ENCODE results near the gene NPFFR1.

NPFFR1 gene

GRCh38 chr10:70283445-70284399 is at the start of gene NPFFR1:
Gene NPFFR1 (minus strand): TSS chr10:70284004. CDS start chr10:70283676, 328 bp downstream.
- DNase-seq = no peak

DNA sequence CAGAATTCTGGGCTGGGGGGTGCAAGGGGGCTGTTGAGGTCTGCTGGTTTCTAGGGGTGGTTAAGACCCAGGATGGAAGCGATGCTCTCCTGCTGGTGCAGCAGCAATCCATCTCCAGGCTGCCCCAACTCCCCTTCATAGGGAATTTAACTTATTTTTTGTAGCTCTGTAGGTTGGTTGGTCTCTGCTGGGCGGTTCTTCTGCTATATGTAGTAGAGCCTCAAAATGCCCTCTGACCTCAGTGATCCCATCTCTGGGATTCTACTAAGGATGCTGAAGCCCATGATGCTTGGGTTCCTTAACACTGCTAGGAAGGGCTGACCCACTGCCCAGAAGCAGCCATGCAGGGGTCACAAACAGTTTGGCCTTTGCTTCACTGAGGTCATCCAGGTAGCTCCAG is 49.5 kb upstream of the NPFFR1 start:
- DNase-seq = no peak

- DNase-seq = peak; percentile 29
Measured at GRCh38 chr10:70331486-70332268, 47.9 kb upstream of the NPFFR1 start.

GRCh38 chr10:70331160-70331485 is 47.3 kb upstream of the NPFFR1 start:
- DNase-seq = no peak

GRCh38 chr10:70330671-70331070 is 46.9 kb upstream of the NPFFR1 start:
- DNase-seq = no peak

GRCh38 chr10:70328967-70329366 is 45.2 kb upstream of the NPFFR1 start:
- DNase-seq = no peak

GRCh38 chr10:70328018-70328417 is 44.2 kb upstream of the NPFFR1 start:
- no peak for DNase-seq

- DNase-seq = no peak
Measured at GRCh38 chr10:70324951-70325781, 41.4 kb upstream of the NPFFR1 start.

GRCh38 chr10:70324339-70324861 is 40.6 kb upstream of the NPFFR1 start:
- DNase-seq = no peak

GRCh38 chr10:70323697-70324338 is 40.0 kb upstream of the NPFFR1 start:
- peak; percentile 5 for DNase-seq

DNA sequence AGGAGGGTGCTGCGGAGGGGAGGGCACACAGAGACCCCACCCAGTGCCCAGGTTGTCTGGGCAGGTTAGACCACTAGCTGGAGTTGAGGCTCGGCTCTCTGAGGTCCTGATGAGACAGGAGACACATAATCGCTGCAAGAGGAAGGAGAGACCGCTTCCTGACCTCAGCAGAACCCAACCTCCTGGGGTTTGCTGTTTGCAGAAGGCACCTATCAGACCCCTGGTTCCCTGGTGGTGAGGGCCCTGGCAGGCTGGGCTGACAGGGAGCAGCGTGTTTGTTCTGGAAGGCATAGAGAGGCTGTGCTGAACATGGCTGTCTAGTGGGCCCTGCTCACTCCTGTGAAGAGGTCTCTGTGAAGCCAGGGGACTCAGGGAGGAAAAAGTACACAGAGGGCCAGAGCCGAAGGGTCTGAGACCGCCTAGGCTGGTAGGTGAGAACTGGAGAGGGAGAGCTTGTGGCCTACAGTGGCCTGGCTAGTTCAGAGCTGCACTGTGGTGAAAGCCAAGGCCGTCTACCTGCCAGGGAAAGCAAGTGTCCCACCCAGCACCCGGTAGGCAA is 39.4 kb upstream of the NPFFR1 start:
- DNase-seq = no peak

DNA sequence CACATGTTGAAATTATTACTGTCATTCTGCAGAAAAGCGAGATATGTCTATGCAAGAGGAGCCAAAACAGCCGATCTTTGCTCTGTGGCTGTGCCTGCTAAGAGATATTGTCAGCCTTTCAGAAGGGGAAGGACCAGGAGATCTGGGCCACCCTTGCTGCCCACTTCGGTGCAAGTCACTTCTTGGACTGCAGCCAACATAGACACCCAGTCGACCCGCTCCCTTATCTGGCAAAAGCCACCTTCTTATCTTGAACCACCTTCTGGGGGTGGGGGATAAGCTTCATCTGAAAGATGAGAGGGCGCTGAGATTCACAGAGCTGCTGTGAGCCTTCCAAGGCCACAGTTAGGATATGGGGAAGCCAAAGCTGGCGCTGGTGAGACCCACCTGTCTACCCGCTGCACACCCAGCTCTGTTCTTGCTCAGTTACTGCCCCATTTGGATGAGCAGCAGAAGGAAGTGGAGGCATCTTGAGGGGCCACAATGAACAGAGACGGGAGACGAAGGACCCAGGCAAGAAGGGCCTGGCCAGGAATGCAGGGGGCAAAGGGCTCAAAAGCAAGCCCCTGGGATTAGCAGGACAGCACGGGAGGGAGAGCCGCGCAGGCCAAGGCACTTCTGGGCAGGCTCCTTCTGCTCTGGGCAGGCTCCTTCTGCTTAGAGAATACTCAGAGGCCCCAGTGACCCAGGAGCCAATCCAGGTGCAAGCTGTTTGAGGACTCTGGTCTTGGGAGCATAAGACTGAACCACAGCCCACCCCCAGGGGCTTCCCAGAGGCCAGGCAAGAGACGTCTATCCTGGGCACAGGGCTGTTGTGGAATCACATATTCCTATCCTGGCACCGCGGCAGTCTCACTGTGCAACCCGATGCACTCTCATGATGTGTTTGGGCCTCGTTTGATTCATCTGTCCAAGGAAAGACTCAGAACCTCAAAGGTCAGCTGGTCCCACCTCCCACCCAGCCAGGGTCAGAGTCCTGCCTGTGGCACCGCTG is 38.4 kb upstream of the NPFFR1 start:
- no peak for DNase-seq

- no peak for DNase-seq
Measured at GRCh38 chr10:70321233-70321632, 37.4 kb upstream of the NPFFR1 start.

- DNase-seq = no peak
Measured at GRCh38 chr10:70320751-70321150, 36.9 kb upstream of the NPFFR1 start.

- DNase-seq = no peak
Measured at GRCh38 chr10:70319824-70320223, 36.0 kb upstream of the NPFFR1 start.

- DNase-seq = no peak
Measured at GRCh38 chr10:70319183-70319582, 35.4 kb upstream of the NPFFR1 start.

DNA sequence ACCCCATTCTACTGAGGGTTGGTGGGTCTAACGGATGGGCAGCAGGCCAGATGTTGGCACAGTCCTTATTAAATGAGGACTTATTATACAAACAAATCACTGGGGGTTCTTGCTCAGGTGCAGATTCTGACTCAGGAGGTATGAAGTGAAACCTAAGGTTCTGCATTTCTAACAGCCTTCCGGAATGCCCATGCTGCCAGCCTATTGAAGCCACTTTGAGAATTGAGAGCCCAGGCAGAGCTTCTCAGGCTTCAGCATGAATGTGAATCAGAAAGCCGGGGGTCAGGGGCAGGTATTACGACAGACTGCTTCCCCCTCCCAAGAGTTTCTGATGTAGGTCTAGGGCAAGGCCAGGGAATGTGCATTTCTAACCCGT is 34.1 kb upstream of the NPFFR1 start:
- no peak for DNase-seq

DNA sequence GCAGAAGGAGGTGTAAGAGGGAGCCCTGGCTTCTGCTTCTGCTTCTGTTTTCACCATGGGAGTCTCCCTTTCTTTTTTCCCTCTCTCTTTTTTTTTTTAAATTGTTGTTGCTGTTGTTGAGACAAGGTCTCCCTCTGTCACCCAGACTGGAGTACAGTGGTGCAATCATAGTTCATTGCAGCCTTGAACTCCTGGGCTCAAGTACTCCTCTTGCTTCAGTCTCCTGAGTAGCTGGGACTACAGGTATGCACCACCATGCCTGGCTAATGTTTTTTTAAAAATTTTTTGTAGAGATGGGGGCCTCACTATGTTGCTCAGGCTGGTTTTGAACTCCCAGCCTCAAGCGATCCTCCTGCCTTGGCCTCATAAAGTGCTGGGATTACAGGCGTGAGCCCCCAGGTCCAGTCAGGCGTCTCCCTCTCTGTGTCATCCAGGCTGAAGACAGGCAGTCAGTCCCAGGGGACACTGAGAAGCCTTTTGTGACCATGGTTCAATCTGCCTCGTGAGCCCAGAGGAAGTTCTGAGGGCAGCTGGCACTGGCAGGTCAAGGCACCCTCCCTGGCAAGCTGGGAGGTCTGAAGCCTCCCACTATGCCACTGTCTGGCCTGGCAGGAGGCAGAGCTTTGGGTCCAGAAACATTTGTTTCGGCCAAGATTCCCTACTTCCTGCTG is 33.6 kb upstream of the NPFFR1 start:
- DNase-seq = no peak

- no peak for DNase-seq
Measured at GRCh38 chr10:70315815-70316214, 32.0 kb upstream of the NPFFR1 start.

DNA sequence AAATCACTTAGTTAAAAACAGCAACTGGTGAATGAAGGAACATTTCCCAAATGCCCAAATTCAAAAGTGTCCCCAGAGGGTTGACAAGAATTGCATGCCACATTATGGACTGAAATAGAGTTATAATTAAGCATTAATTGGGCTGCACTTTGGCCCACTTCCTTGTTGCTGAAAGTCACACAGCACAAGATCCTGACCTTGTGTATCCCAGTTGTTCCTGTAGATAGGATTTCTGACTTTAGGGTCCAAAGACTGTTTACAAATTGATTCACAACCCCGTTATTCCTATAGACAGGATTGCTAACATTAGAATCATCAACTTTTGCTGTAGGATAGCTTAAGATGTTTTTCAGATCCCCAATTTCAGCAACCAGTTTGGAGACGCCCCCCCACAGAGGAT is 31.5 kb upstream of the NPFFR1 start:
- DNase-seq = no peak
